Brain microvascular endothelial cell (primary cell): Measurements from ENCODE around the gene NEUROG1.
"Not testable (repeated sequence)": the region's sequence is repeated elsewhere in the genome, so short reads cannot be mapped to it uniquely, and the experiment has no call there.

Experiments
- DNase-seq: peaks from one replicate; pipeline ENCODE4 v3.0.0-alpha.2; 2020
- H3K27ac ChIP-seq: fragments of 250-450 bp; sonication (Bioruptor Pico); 2 replicates; pipeline ENCODE4 v1.5.1; 2020; ENCODE audit warnings: mild to moderate bottlenecking, moderate library complexity
- H3K27me3 ChIP-seq: fragments of 250-450 bp; sonication (Bioruptor Pico); replicated peaks from 2 replicates; pipeline ENCODE4 v1.5.1; 2020; ENCODE audit warnings: mild to moderate bottlenecking
- H3K36me3 ChIP-seq: fragments of 250-450 bp; sonication (Bioruptor Pico); replicated peaks from 2 replicates; pipeline ENCODE4 v1.5.1; 2020; ENCODE audit warnings: mild to moderate bottlenecking
- H3K4me3 ChIP-seq: 2 replicates; pipeline ENCODE4 v1.5.1; 2011; ENCODE audit warnings: low read depth, mild to moderate bottlenecking, control low read depth, low read length, moderate library complexity
- in situ Hi-C: cut with HindIII; loops from 2 replicates; pipeline ENCODE4 v1.10.0; 2017; ENCODE audit warnings: low sequenced_read_pairs, low pct_ligation_motif_present
- TF ChIP-seq, protein P1 (sequence below): IDR thresholded peaks from 2 replicates; pipeline ENCODE4 v1.5.1; 2011; ENCODE audit warnings: low read depth, mild to moderate bottlenecking, moderate library complexity, low read length, control low read depth, inconsistent platforms; ENCODE audit errors: missing control alignments

Gene NEUROG1

DNA sequence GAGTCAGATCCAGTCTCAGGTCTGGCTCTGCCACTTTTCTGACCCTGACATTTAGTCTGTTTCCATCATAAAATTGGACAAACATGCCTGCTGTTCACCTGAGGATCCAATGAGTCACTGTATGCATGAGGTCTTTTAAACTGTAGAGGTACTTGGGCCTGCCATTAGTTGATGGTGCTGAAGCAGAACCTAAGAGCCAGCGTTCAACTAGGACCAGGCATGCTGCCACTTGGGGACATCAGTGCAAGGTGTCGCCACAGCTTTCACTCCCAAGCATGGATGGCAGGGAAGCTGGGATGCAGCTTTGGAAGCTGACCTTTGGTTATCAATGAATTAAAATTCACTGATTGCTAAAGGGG is 37.1 kb downstream of the NEUROG1 start:
- Histone ChIP-seq H3K27ac (no peak overlapping the region), H3K36me3 (no peaks in the 10 kb centered on the region), H3K4me3 (no peak overlapping the region), H3K27me3 (peaks cover 7% of the 10 kb centered on the region)
- DNase-seq: no peak
- in situ Hi-C loops: no loop called here
- TF ChIP-seq, protein P1, sequence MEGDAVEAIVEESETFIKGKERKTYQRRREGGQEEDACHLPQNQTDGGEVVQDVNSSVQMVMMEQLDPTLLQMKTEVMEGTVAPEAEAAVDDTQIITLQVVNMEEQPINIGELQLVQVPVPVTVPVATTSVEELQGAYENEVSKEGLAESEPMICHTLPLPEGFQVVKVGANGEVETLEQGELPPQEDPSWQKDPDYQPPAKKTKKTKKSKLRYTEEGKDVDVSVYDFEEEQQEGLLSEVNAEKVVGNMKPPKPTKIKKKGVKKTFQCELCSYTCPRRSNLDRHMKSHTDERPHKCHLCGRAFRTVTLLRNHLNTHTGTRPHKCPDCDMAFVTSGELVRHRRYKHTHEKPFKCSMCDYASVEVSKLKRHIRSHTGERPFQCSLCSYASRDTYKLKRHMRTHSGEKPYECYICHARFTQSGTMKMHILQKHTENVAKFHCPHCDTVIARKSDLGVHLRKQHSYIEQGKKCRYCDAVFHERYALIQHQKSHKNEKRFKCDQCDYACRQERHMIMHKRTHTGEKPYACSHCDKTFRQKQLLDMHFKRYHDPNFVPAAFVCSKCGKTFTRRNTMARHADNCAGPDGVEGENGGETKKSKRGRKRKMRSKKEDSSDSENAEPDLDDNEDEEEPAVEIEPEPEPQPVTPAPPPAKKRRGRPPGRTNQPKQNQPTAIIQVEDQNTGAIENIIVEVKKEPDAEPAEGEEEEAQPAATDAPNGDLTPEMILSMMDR: no peak

DNA sequence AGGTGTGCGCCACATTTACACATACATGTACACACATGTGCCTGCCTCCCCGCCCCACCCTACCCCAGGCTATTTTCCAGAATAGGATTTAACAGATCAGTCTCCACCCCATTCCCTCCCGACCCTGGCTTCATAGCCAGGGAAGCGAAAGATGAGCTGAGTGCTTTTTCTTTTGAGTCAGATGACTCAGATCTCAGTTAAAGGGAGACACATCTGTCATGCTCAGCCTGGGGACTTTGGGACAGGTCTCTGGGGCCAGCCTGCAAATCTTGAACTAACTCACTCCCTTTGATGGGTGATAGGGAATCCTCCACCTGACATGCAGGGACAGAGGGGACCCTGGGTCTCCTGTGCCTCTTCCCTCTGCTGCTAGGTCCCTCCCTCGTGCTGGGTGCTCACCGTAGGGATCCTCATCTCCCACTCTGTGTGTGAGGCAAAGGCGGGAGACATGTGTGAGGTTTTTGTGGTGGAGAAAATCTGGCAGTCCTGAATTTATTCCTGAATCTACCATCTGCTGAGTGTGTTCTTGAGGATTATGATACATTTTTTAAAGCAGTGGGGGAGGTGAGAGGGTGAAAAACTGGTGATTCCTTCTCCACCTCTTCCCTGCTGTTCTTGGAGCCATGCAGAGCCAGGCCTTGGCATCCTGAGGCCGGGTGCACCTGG is 37.7 kb downstream of the NEUROG1 start:
- no peak for DNase-seq
- H3K27me3 ChIP-seq: peaks cover 7% of the 10 kb centered on the region
- TF ChIP-seq, protein P1: no peak
- no peaks in the 10 kb centered on the region for H3K36me3 ChIP-seq
- in situ Hi-C loops: no loop called here
- no peak overlapping the region for H3K27ac ChIP-seq
- H3K4me3 ChIP-seq: no peak overlapping the region

DNA sequence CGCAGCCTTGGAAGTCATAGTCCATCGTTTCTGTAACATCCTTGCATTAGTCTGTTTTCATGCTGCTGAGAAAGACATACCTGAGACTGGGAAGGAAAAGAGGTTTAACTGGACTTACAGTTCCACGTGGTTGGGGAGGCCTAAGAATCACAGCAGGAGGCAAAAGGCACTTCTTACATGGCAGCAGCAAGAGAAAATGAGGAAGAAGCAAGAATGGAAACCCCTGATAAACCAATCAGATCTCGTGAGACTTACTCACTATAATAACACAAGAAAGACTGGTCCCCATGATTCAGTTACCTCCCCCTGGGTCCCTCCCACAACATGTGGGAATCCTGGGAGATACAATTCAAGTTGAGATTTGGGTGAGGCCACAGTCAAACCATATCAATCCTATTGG is 40.2 kb downstream of the NEUROG1 start:
- H3K4me3 ChIP-seq, H3K36me3 ChIP-seq, in situ Hi-C loops, DNase-seq, H3K27ac ChIP-seq: not testable (repeated sequence)
- H3K27me3 ChIP-seq: peaks cover 26% of the 10 kb centered on the region

DNA sequence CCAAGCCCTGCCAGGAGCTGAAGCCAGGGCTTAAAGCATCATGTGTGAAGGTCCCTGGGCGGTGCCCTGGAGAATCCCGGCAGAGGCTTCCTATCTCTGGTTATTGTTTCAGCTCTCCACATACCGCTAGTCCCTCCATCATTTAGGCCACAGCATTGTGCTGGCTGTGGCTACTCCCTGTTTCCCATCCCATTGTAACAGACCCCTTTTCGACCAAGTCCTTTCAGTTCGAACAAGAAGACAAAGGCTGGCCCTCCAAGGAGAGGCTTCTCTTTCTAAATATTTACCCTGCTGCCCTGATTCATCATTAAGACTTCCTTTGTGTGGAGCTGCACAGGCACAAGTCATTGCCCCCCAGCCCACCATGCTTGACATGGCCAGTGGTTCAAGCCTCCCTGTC is 41.6 kb downstream of the NEUROG1 start:
- TF ChIP-seq, protein P1: no peak
- no peak for DNase-seq
- no peaks in the 10 kb centered on the region for H3K36me3 ChIP-seq
- in situ Hi-C loops: no loop called here
- H3K27ac ChIP-seq: no peak overlapping the region
- H3K4me3 ChIP-seq: no peak overlapping the region
- peaks cover 40% of the 10 kb centered on the region for H3K27me3 ChIP-seq

DNA sequence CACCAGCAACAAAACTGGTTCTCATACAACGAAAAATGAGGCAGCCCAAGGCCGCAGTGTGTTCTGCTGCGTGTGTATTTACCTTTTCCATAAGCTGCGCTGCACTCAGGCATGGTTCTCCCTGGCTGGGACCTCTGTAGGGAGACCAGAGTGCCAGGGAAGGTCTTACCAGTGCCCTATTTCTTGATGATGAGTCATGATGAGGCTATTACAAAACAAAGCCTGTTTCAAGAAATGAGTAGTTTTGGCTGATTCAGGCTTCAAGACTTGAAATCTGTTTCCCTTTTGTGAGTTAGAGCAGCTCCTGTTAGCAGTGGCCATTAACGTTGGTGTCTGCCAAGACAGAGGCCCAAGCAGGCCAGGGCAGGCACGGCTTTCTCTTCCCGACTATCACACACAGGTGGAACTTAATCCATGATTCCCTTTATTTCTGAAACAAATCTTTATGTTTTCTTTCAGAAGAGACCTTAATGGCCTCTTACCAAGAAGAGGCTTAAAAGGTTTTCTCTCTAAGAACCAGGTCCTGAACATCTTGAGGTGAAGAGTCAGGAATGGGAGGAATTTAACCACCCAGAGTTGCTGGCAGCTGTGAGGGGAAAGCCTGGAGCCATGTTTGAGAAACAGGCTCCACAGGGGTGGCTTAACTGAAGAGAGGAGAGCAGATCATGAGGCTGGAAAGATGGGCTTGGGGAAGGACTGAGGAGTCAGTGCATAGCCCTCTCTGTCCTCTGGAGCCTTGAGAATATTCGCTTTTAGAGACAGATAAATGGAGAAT is 42.2 kb downstream of the NEUROG1 start:
- TF ChIP-seq, protein P1: no peak
- DNase-seq: peak; percentile 15
- in situ Hi-C loops: no loop called here
- no peaks in the 10 kb centered on the region for H3K36me3 ChIP-seq
- peaks cover 42% of the 10 kb centered on the region for H3K27me3 ChIP-seq
- no peak overlapping the region for H3K27ac ChIP-seq
- H3K4me3 ChIP-seq: no peak overlapping the region

DNA sequence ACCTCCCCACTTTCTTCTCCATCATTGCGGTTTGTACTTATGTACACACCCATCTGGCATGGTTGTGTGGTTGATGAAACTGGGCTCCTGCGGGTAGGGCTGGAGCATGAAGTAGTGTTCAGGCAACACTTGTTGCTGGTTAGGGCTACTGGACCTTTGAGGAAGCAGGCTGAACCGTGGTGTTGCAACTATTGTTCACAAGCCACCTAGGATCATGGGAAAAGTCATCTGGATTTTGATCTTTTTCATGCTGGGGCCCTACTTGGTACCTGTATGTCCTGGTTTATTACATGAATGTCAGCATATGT is 43.5 kb downstream of the NEUROG1 start:
- H3K36me3 ChIP-seq: no peaks in the 10 kb centered on the region
- in situ Hi-C loops: no loop called here
- H3K27me3 ChIP-seq: peaks cover 52% of the 10 kb centered on the region
- no peak for DNase-seq
- no peak overlapping the region for H3K4me3 ChIP-seq
- H3K27ac ChIP-seq: no peak overlapping the region
- TF ChIP-seq, protein P1: no peak
